Neural progenitor cell (in vitro differentiated cells): ENCODE results near the gene TOMM6. TPM values are rescaled to one million over a fixed set of nuclear protein-coding genes. Genes with fewer than 3 reads are reported as not detected.

Experiments
- DNase-seq: peaks from one replicate; pipeline ENCODE4 v3.0.0-alpha.2; 2016; ENCODE audit warnings: low spot score
- H2AFZ ChIP-seq: fragments of 200-600 bp; sonication (generic); replicated peaks from 2 replicates; pipeline ENCODE4 v1.6.1; 2016; ENCODE audit warnings: antibody characterized with exemption
- H3F3A ChIP-seq: fragments of 200-600 bp; sonication (generic); 2 replicates; pipeline ENCODE4 v1.6.1; 2016; ENCODE audit warnings: antibody characterized with exemption, low read depth
- H3K27ac ChIP-seq: fragments of 200-600 bp; sonication (generic); 2 replicates; pipeline ENCODE4 v1.5.1; 2016; ENCODE audit warnings: mild to moderate bottlenecking
- H3K27me3 ChIP-seq: fragments of 200-600 bp; sonication (generic); 2 replicates; pipeline ENCODE4 v1.6.1; 2016; ENCODE audit warnings: mild to moderate bottlenecking, moderate library complexity
- H3K36me3 ChIP-seq: fragments of 200-600 bp; sonication (generic); 2 replicates; pipeline ENCODE4 v1.5.1; 2016
- H3K4me1 ChIP-seq: fragments of 200-600 bp; sonication (generic); 2 replicates; pipeline ENCODE4 v1.6.1; 2016; ENCODE audit warnings: mixed run types
- H3K4me2 ChIP-seq: fragments of 200-600 bp; sonication (generic); 2 replicates; pipeline ENCODE4 v1.6.1; 2016
- H3K4me3 ChIP-seq: fragments of 200-600 bp; sonication (generic); 2 replicates; pipeline ENCODE4 v1.5.1; 2016
- H3K79me2 ChIP-seq: fragments of 200-600 bp; sonication (generic); 2 replicates; pipeline ENCODE4 v1.6.1; 2016; ENCODE audit warnings: low read depth
- H3K9ac ChIP-seq: fragments of 200-600 bp; sonication (generic); 2 replicates; pipeline ENCODE4 v1.6.1; 2016
- H3K9me3 ChIP-seq: fragments of 200-600 bp; sonication (generic); 2 replicates; pipeline ENCODE4 v1.5.1; 2016; ENCODE audit warnings: low read depth
- H4K20me1 ChIP-seq: fragments of 200-600 bp; sonication (generic); 2 replicates; pipeline ENCODE4 v1.6.1; 2016; ENCODE audit warnings: low read depth
- H3K27ac Mint-ChIP-seq: 3 replicates; pipeline ENCODE4 v1.8.0; 2021; ENCODE audit warnings: mixed read lengths
- H3K27me3 Mint-ChIP-seq: 2 replicates; pipeline ENCODE4 v1.8.0; 2022; ENCODE audit warnings: low read depth, mild to moderate bottlenecking, inconsistent platforms, moderate library complexity, mixed read lengths; ENCODE audit not compliant: insufficient read depth
- H3K36me3 Mint-ChIP-seq: 3 replicates; pipeline ENCODE4 v1.8.0; 2021; ENCODE audit warnings: mixed read lengths
- H3K4me1 Mint-ChIP-seq: 3 replicates; pipeline ENCODE4 v1.8.0; 2021; ENCODE audit warnings: mixed read lengths
- H3K4me3 Mint-ChIP-seq: 3 replicates; pipeline ENCODE4 v1.8.0; 2021; ENCODE audit warnings: mild to moderate bottlenecking, moderate library complexity, mixed read lengths
- H3K9me3 Mint-ChIP-seq: 3 replicates; pipeline ENCODE4 v1.8.0; 2020; ENCODE audit warnings: mixed read lengths
- CTCF ChIP-seq: fragments of 200-600 bp; sonication (generic); IDR thresholded peaks from 2 replicates; pipeline ENCODE4 v1.5.1; 2017; ENCODE audit warnings: antibody characterized with exemption, mild to moderate bottlenecking
- EZH2 ChIP-seq: fragments of 200-600 bp; sonication (generic); IDR thresholded peaks from 2 replicates; pipeline ENCODE4 v1.6.1; 2017; ENCODE audit warnings: antibody characterized with exemption, mild to moderate bottlenecking, moderate library complexity
- EZH2phosphoT487 ChIP-seq: fragments of 200-600 bp; sonication (generic); IDR thresholded peaks from 2 replicates; pipeline ENCODE4 v1.6.1; 2017; ENCODE audit warnings: antibody characterized with exemption
- total RNA-seq: library from RNA; depleted of rRNA; stranded (reverse); fragments of >200 nt; gene quantifications from 2 replicates; pipeline ENCODE4 v1.2.3, GENCODE V29; 2015; ENCODE audit warnings: low replicate concordance

TOMM6 gene
- total RNA-seq, 1 donor from 2014 or later, result 182 TPM

- Mint-ChIP-seq H3K4me3 (no peak overlapping the region), H3K27ac (no peak overlapping the region), H3K36me3 (peaks cover 10% of the 10 kb centered on the region), H3K9me3 (no peaks in the 10 kb centered on the region), H3K27me3 (peaks cover 2% of the 10 kb centered on the region), H3K4me1 (no peaks in the 10 kb centered on the region)
- Histone ChIP-seq H3K9ac (no peak overlapping the region), H3F3A (peaks cover 27% of the 10 kb centered on the region), H3K36me3 (peaks cover 12% of the 10 kb centered on the region), H3K27ac (no peak overlapping the region), H3K9me3 (no peaks in the 10 kb centered on the region), H3K4me2 (no peak overlapping the region), H4K20me1 (peaks cover 5% of the 10 kb centered on the region), H3K27me3 (no peaks in the 10 kb centered on the region), H2AFZ (no peak overlapping the region), H3K4me1 (no peaks in the 10 kb centered on the region), H3K79me2 (no peaks in the 10 kb centered on the region), H3K4me3 (no peak overlapping the region)
- no peak for TF ChIP-seq CTCF
- TF ChIP-seq EZH2, result no peak
- no peak for TF ChIP-seq EZH2phosphoT487
- no peak for DNase-seq
These were observed 9.0 kb downstream of the TOMM6 start for GRCh38 chr6:41796474-41796873.

GRCh38 chr6:41798901-41799558 lies 11.5 kb downstream of the TOMM6 start:
- H3K4me2 ChIP-seq, result no peak overlapping the region
- H3K4me3 ChIP-seq, result no peak overlapping the region
- no peak for TF ChIP-seq EZH2phosphoT487
- TF ChIP-seq CTCF, result no peak
- no peak for TF ChIP-seq EZH2
- no peak overlapping the region for H3K4me3 Mint-ChIP-seq
- peaks cover 8% of the 10 kb centered on the region for H3K36me3 Mint-ChIP-seq
- peaks cover 12% of the 10 kb centered on the region for H3K36me3 ChIP-seq
- no peaks in the 10 kb centered on the region for H3K9me3 Mint-ChIP-seq
- no peak overlapping the region for H3K27ac ChIP-seq
- H3K27me3 Mint-ChIP-seq, result peaks cover 2% of the 10 kb centered on the region
- no peak overlapping the region for H3K9ac ChIP-seq
- H3F3A ChIP-seq, result peaks cover 23% of the 10 kb centered on the region
- H3K4me1 ChIP-seq, result no peaks in the 10 kb centered on the region
- no peaks in the 10 kb centered on the region for H3K27me3 ChIP-seq
- peaks cover 23% of the 10 kb centered on the region for H4K20me1 ChIP-seq
- peak overlapping the region; percentile 75 for H3K27ac Mint-ChIP-seq
- H2AFZ ChIP-seq, result no peak overlapping the region
- H3K79me2 ChIP-seq, result no peaks in the 10 kb centered on the region
- DNase-seq, result no peak
- H3K4me1 Mint-ChIP-seq, result no peaks in the 10 kb centered on the region
- H3K9me3 ChIP-seq, result no peaks in the 10 kb centered on the region

GRCh38 chr6:41799559-41799911 lies 12.0 kb downstream of the TOMM6 start:
- H3K27ac Mint-ChIP-seq, result no peak overlapping the region

More at GRCh38 chr6:41799559-41799911, 12.0 kb downstream of the TOMM6 start:
- Mint-ChIP-seq H3K4me3 (no peak overlapping the region), H3K4me1 (no peaks in the 10 kb centered on the region), H3K9me3 (no peaks in the 10 kb centered on the region), H3K36me3 (peaks cover 8% of the 10 kb centered on the region), H3K27me3 (peaks cover 2% of the 10 kb centered on the region)
- Histone ChIP-seq H3F3A (peaks cover 20% of the 10 kb centered on the region), H4K20me1 (peaks cover 23% of the 10 kb centered on the region), H3K4me3 (no peak overlapping the region), H3K4me1 (no peaks in the 10 kb centered on the region), H3K9me3 (no peaks in the 10 kb centered on the region), H3K27me3 (no peaks in the 10 kb centered on the region), H3K4me2 (no peak overlapping the region), H3K79me2 (no peaks in the 10 kb centered on the region), H2AFZ (no peak overlapping the region), H3K27ac (no peak overlapping the region), H3K36me3 (peaks cover 12% of the 10 kb centered on the region), H3K9ac (no peak overlapping the region)
- DNase-seq, result no peak
- TF ChIP-seq CTCF, result no peak
- no peak for TF ChIP-seq EZH2
- TF ChIP-seq EZH2phosphoT487, result no peak
